Measurements from ENCODE around the gene PUM1.

- TF ChIP-seq CTCF (IDR thresholded peaks at IDR 0.05) (no peak), POLR2A (IDR thresholded peaks at IDR 0.05) (no peak)
Measured at GRCh38 chr1:31064111-31064717, 1.3 kb downstream of the PUM1 start.

Data from adrenal gland (tissue), 5 donors.